Measurements from ENCODE around the gene CD300H.

- TF ChIP-seq CEBPB (IDR thresholded peaks at IDR 0.05) (no peak), TEAD4 (IDR thresholded peaks at IDR 0.05) (no peak)
These were observed 7.3 kb upstream of the CD300H start for GRCh38 chr17:74574489-74575142.

All from Ishikawa (cell line).